GM11168 (cell line): Measurements from ENCODE around the gene ZNF789.

Experiments used
- in situ Hi-C: fragments of 300-500 bp; cut with MboI; formaldehyde crosslinking; loops from one replicate; pipeline ENCODE4 v1.12.0; 2022; ENCODE audit warnings: low sequenced_read_pairs; ENCODE audit not compliant: unreplicated experiment

Gene ZNF789

DNA sequence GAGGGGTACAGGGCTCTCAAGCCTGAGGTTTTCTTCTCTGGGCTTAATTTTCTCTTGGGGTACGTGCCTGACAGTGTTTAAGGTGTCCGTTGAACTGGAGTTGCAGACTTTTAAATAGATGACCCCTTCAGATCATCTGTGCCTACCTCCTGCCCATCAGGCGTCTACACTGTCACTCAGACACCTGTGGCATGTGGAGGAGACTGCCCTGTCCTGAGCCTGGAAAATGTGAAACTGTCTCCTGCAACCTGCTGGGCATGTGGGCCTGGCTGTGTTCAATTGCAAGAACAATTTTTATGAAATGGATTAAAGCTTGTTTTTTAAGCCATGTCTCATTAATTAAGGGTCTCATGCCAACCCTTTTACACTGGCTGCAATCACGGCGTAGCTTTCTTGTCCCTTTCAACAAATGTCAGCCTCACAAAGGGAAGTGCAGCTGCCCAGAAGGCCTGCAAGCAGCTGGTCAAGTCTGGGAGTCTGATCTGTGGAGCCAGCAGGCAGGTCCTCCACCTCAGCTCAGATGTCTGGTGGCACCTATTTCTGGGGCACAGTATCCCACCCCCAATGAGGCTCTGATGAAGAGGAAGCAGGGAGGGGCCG is 15.5 kb upstream of the ZNF789 start:
- in situ Hi-C loops: no loop called here

DNA sequence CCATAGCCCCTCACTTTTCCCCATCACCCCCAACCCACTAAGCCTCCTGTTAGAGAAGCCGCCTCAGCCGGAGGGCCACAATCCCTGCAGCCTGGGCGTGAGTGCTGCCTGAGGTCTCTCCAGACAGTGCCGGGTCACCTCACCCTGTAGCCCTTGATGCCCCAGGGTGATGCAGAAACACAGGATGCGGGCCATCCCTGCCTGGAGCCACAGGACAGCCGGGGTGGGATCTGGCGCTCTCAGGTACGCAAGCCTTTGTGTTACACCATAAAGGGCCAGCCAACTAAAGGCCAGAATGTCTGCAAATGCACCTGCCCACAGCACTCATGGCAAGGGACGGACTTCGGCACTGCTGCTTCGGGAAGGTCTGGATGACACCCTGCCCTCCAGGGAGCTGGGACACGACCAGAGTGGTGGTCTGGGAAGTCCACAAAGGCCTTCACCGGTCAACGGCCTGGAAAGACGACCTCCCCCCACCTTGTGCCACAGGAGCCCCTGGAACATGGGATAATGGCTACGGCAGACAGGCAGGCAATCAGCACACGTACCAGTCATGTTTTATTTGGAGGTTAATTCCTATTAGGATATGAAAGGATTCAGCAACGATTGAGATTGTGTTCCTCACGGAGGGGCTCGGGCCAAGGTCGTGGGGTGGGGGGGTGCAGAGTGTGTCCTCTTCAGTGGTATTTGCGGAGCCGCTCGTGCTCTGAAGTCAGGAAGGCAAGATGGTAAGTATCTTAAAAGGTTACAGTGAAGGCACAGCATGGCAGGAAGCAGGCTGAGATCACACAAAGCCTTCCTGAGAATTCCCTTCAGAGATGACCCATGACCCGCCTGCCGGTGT is 14.8 kb upstream of the ZNF789 start:
- in situ Hi-C loops: no loop called here

DNA sequence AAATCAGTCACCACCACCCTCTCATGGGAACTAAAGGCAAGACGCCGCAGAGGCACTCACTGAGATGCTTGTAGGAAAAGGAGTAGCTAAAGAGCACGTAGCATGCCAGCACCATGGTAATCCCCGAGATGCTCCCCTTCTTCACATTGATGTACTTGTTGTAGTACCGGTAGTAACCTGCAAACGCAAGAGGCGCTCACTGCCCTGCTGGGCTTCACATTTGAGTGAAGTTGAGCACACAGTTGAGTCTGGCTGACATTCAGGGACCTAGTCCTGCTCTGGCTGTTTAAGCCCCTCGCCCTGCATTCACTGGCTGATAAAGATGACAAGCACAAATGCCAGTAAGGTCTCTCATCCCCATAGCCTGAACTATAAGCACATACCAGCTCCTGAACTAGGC is 13.6 kb upstream of the ZNF789 start:
- in situ Hi-C loops: no loop called here

DNA sequence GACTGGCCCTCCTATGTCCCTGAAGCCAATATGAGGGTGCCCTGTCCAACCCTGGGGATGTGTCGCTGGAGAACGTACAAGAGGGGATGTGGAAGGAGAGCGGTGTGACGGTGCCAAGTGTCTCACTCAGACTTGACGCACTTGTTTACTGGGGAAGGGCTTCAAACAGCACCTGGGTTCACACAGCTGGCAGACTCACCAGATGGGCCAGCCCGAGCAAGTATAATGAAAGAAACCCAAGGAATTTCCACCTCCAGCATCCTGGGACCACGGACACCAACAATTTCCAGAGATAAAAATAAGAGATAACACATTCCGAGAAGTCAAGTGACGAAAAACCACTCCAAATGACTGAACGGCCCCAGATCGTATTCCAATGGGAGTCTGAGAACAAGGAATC is 12.0 kb upstream of the ZNF789 start:
- in situ Hi-C loops: no loop called here

DNA sequence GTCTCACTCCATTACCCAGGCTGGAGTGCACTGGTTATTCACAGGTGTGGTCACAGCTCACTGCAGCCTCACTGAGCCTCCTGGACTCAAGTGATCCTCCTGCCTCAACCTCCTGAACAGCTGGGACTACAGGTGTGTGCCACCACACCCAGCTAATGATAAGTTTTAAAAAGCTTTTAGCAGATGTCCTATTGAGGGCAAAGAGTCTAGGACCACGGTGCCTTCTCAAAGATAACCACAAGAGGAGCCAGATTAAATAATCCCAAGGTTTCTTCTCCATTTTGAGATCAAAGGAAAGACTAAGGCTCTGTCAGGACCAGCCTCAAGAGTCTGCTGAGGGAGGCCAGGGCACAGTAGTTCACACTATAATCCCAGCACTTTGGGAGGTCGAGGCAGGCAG is 11.5 kb upstream of the ZNF789 start:
- in situ Hi-C loops: no loop called here

DNA sequence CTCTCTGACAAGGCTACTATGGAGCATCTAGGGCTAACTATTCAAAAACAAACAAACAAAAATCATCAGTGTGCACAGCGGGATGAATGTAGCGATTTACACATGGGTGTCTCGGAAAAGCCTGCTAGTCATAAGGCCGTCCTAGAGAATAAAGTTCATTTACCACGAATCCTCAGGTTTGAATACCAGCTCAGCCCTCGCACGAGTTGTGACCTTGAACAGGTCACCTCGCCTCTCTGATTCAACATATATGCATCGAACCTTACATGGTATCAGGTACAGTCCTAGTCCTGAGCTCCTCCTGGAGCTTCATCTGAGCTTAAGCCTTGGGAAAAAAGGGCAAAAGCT is 7.3 kb upstream of the ZNF789 start:
- in situ Hi-C loops: no loop called here

DNA sequence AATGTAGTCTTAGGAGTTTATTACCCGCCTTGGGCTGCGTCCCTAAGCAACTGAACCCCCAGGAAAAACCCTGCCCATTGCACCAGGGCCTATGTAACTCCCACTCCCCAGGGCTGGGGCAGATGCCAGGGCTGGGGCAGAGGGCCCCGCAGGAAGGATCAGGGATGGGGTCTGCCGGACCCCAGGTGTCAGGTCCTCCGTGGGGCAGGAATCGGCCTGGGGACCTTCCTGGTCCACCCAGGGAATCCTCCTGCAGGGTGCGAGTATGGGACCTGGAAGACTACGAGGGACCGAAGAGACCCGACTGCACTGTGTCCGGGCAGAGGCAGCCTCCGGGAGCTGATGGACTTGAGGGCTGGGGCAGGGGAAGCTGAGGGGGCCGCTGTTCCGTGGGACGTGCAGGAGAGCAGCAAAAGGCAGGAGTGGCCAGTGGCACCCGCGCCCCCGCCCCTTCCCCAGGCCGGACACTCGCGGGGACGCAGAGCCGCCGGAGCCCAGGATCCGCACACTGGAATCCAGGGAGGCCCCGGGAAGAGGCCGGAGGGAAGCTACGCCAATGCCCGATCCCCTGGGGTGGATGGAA is 4.3 kb upstream of the ZNF789 start:
- in situ Hi-C loops: no loop called here

DNA sequence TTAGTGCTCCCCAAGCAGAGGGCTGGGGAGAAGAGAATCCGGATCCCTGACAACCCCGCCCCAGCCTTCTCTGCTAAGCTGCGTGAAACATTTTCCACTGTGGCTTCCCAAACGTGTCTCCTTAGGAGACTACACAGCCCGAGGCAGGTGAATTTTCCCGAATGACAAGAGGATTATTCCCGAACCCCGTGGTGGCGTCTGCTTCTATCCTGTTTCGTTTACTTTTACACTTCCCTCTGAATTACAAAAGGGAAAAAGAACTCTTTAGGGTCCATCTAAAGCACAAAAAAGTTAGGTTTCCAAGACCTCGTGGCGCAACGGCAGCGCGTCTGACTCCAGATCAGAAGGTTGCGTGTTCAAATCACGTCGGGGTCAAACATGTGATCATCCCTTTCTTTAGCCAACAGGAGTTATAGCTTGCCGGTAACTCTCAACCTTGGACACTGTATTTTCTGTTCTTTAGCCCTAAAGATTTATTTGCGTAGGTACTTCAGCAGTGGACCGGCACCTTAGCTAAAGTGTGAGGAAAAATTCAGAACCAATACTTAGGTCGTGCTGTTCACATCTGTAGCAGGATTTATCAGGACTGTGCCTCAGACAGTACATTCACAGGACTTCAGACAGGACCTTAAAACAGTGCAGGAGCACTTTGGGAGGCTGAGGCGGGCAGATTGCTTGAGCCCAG is 3.2 kb upstream of the ZNF789 start:
- in situ Hi-C loops: no loop called here

DNA sequence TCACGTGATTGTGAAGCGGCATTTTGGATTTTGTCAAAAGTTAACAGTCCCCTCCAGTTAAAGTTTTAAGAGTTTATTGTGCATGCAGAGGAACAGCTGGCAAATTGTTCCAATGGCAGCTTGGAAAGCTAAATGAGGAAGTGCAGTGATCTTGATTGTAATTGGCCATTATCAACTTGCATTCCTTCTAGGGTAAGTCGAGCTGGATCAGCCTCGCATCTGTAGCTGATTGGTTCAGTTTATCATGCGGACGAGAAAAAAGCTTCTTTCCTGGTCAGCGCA is 566 bp downstream of the ZNF789 start:
- in situ Hi-C loops: no loop called here

DNA sequence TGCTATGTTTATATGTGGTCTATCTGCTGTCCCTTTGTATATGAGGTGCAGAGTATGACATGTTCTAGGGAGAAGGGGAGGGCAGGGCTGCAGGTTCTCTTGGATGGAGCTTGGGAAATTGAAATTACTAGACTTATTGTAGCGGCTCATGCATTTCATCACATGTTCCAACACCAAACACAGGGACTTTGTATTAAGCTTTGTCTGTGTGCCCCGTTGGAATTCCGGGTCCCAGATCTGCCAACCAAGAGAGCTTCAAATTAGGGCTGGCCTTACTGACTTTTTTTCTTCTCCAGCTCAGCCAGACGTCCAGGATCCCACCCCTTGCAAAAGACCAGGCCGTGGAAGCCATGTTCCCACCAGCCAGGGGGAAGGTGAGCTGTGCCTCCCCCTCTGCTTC is 3.4 kb downstream of the ZNF789 start:
- in situ Hi-C loops: no loop called here

DNA sequence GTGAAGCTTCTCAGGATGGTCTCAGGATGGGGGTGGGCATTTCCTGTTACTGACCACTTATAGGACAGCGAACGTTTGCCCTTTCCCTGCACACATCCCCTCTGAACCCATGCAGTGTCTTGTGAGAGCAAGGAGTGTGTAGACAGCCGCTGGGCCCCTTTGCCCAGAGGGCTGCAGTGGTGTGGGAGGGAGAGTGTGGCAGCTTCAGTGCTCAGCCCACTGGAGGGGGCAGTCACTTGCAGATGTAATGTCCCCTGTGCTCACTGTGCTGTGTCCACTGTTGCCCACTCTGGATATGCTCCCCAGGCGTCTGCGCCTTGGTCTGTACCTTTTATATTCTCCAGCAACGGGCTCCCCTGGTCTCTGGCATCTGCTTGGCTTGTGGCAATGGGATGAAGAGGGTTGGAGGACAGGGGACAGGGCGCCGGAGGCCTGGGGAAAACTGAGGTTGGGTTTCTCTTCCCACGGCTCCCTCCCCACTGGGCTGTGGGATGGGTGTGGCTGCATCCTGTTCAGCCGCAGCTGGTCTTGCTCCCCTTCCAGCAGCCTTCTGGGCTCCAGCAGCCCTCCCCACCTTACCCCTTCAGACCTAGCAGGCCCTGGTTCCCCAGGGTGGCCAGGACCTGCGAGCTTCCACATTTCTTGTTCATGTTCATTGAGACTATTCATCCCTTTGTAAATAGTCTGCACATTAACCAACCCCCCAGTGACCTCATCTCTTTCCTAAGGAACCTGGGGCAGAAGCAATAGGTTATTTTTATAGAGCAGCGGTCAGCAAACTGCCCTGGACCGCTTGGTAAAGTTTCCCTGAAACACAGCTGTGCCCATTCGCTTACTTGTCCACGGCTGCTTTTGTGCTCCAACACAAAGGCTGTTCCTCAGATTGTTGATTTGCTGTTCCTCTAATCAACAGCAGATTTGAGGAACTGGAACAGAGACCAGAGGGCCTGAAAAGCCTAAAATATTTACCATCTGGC is 6.1 kb downstream of the ZNF789 start:
- in situ Hi-C loops: no loop called here

DNA sequence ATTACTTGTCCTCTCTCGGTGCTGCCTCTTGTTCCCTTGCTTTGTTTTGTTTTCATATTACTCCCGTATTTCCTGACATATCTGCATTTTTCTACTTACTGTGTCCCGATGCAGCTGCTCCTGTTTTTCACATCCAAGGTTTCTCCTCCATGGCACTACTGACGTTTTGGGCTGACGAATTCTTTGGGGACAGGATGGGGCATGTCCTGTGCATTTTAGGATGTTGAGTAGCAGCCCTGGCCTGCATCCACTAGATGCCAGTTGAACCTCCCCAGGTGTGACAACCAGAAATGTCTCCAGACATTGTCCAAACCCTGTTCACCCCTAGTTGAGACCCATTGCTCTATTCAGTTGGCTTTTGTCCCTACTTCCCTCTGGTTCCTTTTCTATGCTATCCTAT is 12.4 kb downstream of the ZNF789 start:
- in situ Hi-C loops: no loop called here

DNA sequence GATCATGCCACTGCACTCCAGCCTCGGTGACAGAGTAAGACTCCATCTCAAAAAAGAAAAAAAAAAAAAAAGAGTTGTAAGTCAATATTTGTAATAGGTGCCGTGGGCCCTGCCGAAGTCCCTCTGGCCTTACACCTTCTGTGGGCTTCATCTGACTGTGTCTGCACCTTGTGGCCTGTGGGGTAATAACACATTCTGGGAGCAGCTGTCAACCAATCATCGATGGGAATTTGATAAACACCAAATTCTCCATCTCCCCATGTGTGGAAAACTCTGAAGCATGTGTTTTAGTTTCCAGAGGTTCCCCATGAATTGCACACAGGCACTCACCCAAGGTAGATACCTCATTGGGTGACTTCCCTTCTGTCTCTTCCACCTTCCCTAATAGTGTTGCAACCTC is 16.5 kb downstream of the ZNF789 start:
- in situ Hi-C loops: no loop called here

DNA sequence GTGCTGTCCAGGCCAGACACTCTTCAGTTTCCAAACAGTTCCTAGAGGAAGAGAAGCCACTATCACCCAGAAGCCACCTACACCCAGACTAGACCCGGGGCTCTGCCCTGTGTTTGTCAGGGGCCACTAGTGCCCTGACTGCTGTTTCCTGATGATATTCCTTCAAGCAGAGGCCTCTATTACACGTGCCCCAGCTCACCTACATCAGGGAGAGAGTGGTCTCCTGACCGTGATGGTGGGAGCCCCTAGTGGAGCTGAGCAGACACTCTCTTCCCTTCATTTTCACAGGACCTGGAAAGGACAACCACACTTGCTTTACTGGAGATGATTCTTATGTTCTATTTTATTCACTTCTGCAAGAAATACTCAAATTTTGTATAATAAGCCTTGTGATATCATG is 18.2 kb downstream of the ZNF789 start:
- in situ Hi-C loops: no loop called here

DNA sequence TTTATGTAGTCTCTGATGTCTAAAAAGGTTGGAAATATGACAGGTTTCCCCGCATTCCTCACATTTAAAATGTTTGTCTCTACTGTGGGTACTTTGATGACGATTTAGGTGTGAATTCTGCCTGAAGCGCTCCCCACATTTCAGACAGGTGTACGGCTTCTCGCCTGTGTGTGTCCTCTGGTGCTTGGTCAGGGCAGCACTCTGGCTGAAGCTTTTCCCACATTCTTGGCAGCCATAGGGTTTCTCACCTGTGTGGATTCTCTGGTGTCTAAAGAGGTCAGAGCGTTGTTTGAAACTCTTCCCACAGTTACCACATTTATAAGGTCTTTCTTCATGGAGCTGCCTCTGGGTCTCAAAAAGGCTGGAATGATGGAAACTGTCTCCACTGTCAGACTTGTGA is 21.1 kb downstream of the ZNF789 start:
- in situ Hi-C loops: no loop called here

DNA sequence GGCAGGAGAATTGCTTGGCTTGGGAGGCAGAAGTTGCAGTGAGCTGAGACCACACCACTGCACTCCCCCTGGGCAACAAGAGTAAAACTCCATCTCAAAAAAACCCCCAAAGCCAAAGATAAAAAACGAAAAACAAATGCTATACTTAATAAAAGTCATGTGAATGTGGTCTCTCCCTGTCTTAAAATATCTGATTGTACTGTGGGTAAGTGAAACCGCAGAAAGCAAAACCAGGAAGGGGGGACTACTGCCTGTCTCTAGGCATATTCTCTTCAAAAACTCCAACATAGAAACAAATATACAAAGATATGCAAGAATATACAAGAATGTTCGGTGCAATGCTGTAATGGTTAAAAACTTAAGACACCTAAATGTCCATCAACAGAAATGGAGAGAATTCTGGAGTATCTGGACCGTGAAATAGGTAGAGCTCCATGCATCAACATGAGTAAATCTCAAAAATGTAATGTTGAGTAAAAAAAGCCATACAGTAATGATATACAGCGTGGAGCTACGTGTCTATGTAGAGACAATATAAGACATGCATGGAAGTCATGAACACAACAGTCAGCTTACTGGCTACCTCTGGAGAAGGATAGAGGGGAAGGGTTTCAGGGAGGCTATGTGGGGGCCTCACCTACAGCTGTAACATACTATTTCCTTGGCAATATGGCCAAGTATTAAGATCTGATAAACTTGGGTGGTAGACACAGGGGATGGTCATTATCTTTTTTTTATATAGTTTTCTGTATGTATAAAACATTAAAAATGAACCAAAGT is 25.3 kb downstream of the ZNF789 start:
- in situ Hi-C loops: no loop called here

DNA sequence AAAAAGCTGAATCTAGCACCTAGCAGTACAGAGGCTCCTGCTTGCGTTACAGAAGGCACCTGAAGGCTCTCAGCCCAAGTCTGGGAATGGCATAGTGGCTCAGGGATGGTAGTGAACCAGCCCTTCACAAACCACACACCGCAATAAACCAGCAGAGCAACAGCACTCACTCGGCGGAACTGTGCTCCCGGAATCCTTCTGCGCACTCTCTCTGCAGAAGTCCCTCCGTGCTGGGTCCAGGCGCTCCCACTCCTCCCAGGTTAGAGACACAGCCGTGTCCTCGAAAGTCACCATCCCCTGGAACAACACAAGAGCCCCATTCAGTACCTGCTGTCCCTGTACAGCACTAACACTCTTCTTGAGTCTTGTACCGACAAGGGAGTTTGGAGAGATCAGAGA is 25.9 kb downstream of the ZNF789 start:
- in situ Hi-C loops: no loop called here

DNA sequence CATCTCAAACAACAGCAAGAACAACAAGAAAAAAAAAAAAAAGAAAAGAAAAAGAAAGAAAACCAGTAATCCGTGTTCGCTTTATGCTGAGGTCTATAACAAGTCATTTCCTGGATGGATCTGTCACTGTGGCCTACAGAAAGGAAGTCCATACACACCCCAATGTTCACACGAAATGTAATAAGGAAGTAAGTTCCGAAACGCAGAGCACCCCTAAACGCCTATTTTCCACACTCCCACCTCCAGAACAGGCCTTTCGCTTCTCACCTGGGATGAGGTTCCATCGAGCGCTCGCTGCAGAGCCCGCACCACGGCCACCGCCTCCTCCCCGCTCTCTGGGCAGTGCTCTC is 26.7 kb downstream of the ZNF789 start:
- in situ Hi-C loops: no loop called here

DNA sequence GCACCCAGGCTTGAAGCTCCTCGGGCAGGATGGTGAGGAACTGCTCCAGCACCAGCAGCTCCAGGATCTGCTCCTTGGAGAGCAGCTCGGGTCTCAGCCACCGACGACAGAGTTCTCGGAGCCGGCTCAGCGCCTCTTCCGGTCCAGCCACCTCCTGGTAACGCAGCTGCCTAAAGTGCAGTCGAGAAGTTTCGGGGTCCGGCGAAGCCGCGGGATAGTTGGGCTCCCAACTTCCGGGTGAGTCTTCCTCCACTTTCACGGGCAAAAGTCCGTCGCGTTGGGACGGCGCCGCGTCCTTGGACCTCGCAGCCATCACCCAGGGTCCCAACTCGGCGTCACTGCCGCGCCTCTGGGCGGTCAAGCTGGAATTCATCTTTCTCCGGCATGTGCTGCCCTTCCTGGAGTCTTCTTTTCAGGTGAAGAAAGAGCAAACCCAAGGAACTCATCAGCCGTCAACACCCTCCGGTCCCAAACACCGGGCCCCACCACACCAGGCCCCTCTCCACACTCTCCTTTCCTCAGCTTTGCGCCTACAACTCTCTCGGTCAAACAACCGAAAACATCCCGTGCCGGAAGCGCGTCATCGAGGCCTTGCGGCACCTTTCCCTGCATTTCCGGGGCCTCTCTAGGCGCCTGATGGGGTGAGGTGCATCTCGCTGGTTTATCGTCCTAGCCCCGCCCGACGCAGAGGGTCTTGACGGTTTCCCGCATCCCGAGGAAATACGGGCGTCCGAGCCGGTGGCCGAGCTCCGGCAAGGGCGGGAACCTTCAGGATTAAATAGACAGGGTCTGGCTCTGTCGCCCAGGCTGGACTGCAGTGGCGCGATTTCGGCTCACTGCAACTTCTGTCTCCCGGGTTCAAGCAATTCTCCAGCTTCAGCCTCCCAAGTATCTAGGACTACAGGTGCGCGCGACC is 27.3 kb downstream of the ZNF789 start, which contains the start of gene ZNF394:
Gene ZNF394 (minus strand): TSS at position 561 of the 916 bp plus-strand sequence. CDS start 188 bp downstream, at position 373.
- in situ Hi-C loops: no loop called here
